Measurements from ENCODE around the gene HSD17B14.
"Not testable (repeated sequence)": the region's sequence is repeated elsewhere in the genome, so short reads cannot be mapped to it uniquely, and the experiment has no call there.

HSD17B14 gene

DNA sequence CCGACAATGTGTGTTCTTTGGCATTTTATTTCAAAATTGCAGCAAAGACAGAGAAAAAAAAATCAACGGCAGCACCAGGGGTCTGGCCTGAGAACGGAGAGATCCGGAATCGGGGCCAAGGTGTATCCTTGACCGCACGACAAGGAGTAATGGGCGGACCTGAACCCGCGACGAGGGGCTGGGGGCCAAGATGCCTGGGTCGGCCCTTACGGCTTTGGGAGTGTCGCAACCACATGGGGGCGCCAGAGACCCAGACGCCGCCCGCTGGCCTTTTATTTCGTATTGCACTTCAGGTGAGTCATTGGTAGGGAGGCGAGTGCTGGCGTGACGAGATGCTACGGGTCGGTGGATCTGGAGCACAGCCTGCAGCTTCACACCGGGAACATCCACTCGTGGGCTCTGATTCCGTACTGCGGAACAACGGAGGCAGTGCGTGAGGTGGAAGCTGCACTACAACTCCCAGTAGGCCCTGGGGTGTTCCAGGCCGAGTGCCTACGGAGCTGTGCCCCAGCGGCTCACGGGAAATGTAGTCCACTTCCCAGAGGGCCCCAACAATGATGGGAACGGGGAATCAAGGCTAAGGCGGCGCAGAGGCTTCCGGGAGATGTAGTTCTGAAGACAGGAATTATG lies 41.1 kb downstream of the HSD17B14 start:
- ChIA-PET CTCF (interaction anchor here (0.5 to 1.6 kb wide), 17 partner anchors 12 to 346 kb away, joined by 3 to 10 read pairs (median 3); partner anchors contain the start of gene BCAT2), POLR2A (interaction anchor here (0.5 to 2.2 kb wide), 10 partner anchors 9 to 180 kb away, joined by 3 to 14 read pairs (median 3); partner anchors contain the start of genes BCAT2, CA11 and FAM83E)
- peak; percentile 92 for DNase-seq (ENCODE audit: extremely low spot score)
- TF ChIP-seq L3MBTL2 (conservative IDR thresholded peaks at IDR 0.05) (peak; percentile 84), ZNF384 (IDR thresholded peaks at IDR 0.05) (no peak), LEF1 (IDR thresholded peaks at IDR 0.05; ENCODE audit: borderline replicate concordance) (no peak), FOXA1 (IDR thresholded peaks at IDR 0.05) (no peak), BHLHE40 (IDR thresholded peaks at IDR 0.05; ENCODE audit: borderline replicate concordance) (no peak), TARDBP (IDR thresholded peaks at IDR 0.05) (no peak), CTBP1 (IDR thresholded peaks at IDR 0.05; ENCODE audit: borderline replicate concordance) (no peak), HDGF (IDR thresholded peaks at IDR 0.05; ENCODE audit: borderline replicate concordance) (no peak), ARNT (IDR thresholded peaks at IDR 0.05) (no peak), NFRKB (IDR thresholded peaks at IDR 0.05) (no peak), SP1 (IDR thresholded peaks at IDR 0.05) (no peak), FOXK2 (IDR thresholded peaks at IDR 0.05) (no peak), ELF4 (IDR thresholded peaks at IDR 0.05) (peak; percentile 88), SUZ12 (IDR thresholded peaks at IDR 0.05) (peak; percentile 99), FOXM1 (IDR thresholded peaks at IDR 0.05; ENCODE audit: borderline replicate concordance) (no peak)
- TF ChIP-seq, protein P1, sequence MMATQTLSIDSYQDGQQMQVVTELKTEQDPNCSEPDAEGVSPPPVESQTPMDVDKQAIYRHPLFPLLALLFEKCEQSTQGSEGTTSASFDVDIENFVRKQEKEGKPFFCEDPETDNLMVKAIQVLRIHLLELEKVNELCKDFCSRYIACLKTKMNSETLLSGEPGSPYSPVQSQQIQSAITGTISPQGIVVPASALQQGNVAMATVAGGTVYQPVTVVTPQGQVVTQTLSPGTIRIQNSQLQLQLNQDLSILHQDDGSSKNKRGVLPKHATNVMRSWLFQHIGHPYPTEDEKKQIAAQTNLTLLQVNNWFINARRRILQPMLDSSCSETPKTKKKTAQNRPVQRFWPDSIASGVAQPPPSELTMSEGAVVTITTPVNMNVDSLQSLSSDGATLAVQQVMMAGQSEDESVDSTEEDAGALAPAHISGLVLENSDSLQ (IDR thresholded peaks at IDR 0.05): no peak

DNA sequence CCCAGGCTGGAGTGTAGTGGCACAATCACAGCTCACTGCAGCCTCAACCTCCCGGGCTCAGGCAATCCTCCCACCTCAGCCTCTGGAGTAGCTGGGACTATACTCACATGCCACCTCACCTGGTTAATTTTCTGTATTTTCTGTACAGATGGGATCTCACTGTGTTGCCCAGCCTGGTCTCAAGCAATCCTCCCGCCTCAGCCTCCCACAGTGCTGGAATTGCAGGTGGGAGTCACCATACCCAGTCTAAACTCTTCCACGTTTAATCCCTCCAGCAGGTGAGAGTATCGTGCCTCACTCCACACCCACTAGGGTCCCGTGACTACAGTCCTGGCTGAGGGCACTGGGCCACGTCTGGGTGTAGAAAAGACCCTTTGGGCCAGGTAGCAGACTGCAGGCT lies 42.0 kb downstream of the HSD17B14 start:
- DNase-seq (ENCODE audit: extremely low spot score): no peak
- TF ChIP-seq BHLHE40 (IDR thresholded peaks at IDR 0.05; ENCODE audit: borderline replicate concordance): no peak
- no peak for TF ChIP-seq FOXM1 (IDR thresholded peaks at IDR 0.05; ENCODE audit: borderline replicate concordance)
- no peak for TF ChIP-seq SUZ12 (IDR thresholded peaks at IDR 0.05)
- TF ChIP-seq, protein P1 (IDR thresholded peaks at IDR 0.05): no peak
- TF ChIP-seq FOXA1 (IDR thresholded peaks at IDR 0.05): no peak
- TF ChIP-seq L3MBTL2 (conservative IDR thresholded peaks at IDR 0.05): no peak
- TF ChIP-seq ELF4 (IDR thresholded peaks at IDR 0.05): no peak
- no peak for TF ChIP-seq ARNT (IDR thresholded peaks at IDR 0.05)
- TF ChIP-seq TARDBP (IDR thresholded peaks at IDR 0.05): no peak
- TF ChIP-seq ZNF384 (IDR thresholded peaks at IDR 0.05): no peak
- CTCF ChIA-PET: interaction anchor here (0.7 kb wide), 1 partner anchor 233 kb away, joined by 3 read pairs; no protein-coding TSS in a partner anchor
- POLR2A ChIA-PET: no interaction called here

DNA sequence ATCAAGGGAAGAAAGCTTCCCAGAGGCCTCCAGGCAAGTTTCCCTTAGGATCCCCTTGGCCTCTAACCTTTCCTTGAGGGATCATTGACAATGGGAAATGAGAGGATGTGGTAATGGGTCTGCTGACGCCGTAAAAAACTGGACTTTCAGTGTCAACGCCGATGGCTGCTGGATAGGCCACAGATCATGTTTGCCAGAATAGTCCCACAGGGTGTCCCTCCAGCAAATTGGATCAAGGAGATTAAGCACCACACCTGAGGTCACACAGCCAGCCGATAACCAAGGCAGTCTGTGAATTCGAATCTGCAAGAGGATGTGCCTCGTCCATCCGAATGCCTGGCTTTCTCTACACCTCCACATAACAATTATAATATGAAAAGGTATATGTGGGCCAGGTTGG lies 43.0 kb downstream of the HSD17B14 start:
- POLR2A ChIA-PET: no interaction called here
- DNase-seq (ENCODE audit: extremely low spot score): no peak
- TF ChIP-seq BHLHE40 (IDR thresholded peaks at IDR 0.05; ENCODE audit: borderline replicate concordance): no peak
- no peak for TF ChIP-seq SP1 (IDR thresholded peaks at IDR 0.05)
- no peak for TF ChIP-seq L3MBTL2 (conservative IDR thresholded peaks at IDR 0.05)
- no peak for TF ChIP-seq FOXM1 (IDR thresholded peaks at IDR 0.05; ENCODE audit: borderline replicate concordance)
- CTCF ChIA-PET: no interaction called here

DNA sequence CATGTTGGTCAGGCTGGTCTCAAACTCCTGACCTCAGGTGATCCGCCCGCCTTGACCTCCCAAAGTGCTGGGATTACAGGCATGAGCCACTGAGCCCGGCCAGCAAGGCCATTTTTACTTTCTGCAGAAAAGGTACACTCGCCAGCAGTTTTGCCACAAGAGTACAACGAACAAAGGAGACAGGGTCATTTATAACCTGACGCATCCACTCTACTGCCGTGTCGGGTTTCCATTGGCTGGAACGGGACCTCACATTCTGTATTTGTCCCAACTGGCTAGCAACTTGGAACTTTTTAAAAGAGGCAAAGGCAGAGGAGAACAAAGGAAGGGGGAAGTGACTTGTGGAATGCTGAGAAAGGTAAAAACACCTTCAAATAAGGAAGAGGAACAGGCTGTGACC lies 49.0 kb downstream of the HSD17B14 start:
- DNase-seq (ENCODE audit: extremely low spot score); POLR2A ChIA-PET: not testable (repeated sequence)
- CTCF ChIA-PET: interaction anchor here (0.6 to 2.0 kb wide), 6 partner anchors 16 to 232 kb away, joined by 3 to 24 read pairs (median 4); no protein-coding TSS in a partner anchor

DNA sequence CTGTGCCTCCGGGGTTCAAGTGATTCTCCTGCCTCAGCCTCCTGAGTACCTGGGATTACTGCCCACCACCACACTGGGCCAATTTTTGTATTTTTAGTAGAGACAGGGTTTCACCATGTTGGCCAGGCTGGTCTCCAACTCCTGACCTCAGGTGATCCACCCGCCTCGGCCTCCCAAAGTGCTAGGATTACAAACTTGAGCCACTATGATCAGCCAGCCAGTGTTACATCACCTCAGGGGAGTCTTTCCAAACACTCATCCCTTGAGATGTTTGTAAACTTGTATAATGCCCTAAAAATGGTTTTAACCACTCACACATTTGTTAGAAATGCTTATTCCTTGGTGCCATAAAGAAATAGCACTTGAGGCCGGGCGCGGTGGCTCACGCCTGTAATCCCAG lies 49.9 kb downstream of the HSD17B14 start:
- POLR2A ChIA-PET; CTCF ChIA-PET; DNase-seq (ENCODE audit: extremely low spot score): not testable (repeated sequence)

DNA sequence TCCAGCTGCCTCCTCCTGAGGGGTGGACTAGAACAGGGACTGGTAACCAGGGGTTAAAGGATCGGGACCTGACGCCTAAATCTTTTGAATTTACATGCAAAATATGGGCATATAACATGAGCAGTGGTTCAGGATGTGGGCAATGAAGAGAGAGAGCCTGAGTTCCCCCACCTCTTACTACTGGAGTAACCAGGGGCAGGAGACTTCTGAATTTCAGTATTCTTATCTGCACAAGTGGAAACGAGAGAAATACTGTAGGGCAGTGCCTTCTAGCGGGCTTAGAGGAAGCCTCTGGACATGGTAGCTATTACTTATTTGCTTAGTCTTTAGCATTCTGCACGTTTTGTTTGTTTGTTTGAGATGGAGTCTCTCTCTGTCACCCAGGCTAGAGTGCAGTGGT lies 51.8 kb downstream of the HSD17B14 start:
- DNase-seq (ENCODE audit: extremely low spot score): no peak
- CTCF ChIA-PET: interaction anchor here (1.0 to 1.2 kb wide), 2 partner anchors 58 to 110 kb away, joined by 3 read pairs; no protein-coding TSS in a partner anchor
- TF ChIP-seq CTBP1 (IDR thresholded peaks at IDR 0.05; ENCODE audit: borderline replicate concordance) (no peak), HDGF (IDR thresholded peaks at IDR 0.05; ENCODE audit: borderline replicate concordance) (no peak), ZNF384 (IDR thresholded peaks at IDR 0.05) (no peak), FOXM1 (IDR thresholded peaks at IDR 0.05; ENCODE audit: borderline replicate concordance) (no peak)
- POLR2A ChIA-PET: interaction anchor here (0.9 to 1.8 kb wide), 3 partner anchors 29 to 139 kb away, joined by 3 to 4 read pairs (median 4); partner anchors contain the start of gene FGF21

DNA sequence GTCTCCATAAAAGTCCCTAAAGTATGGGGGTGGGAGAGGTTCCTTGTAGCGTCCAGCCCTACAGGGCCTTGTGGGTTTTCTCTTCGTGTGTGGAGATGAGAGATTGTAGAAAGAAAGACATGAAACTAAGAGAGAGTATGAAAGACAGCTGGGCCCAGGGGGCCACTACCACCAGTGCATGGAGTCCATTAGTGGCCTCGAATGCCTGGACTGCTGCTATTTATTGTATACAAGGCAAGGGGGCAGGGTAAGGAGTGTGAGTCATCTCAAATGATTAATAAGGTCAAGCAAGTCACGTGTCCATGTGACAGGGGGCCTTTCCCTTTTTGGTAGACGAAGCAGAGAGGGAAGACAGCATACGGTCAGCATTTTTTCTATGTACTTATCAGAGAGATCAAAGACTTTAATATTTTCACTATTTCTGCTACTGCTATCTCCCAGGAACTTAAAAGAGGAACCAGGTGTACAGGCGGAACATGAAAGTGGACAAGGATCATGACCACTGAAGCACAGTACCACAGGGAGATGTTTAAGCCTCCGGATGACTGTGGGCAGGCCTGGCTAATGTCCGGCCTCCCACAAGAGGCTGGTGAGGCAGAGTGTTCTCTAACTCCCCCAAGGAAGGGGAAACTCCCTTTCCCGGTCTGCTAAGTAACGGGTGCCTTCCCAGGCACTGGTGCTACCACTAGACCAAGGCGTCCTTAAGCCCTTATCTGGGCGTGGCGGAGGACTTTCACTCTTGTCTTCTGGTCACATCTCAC lies 55.5 kb downstream of the HSD17B14 start:
- CTCF ChIA-PET: interaction anchor here (0.6 kb wide), 2 partner anchors 13 kb away, joined by 3 to 5 read pairs; no protein-coding TSS in a partner anchor
- POLR2A ChIA-PET: interaction anchor here (1.1 kb wide), 1 partner anchor 42 kb away, joined by 3 read pairs; no protein-coding TSS in a partner anchor
- TF ChIP-seq SP1 (IDR thresholded peaks at IDR 0.05): no peak
- no peak for TF ChIP-seq FOXK2 (IDR thresholded peaks at IDR 0.05)
- TF ChIP-seq TARDBP (IDR thresholded peaks at IDR 0.05): no peak
- no peak for TF ChIP-seq NFRKB (IDR thresholded peaks at IDR 0.05)
- no peak for TF ChIP-seq ARNT (IDR thresholded peaks at IDR 0.05)
- no peak for TF ChIP-seq LEF1 (IDR thresholded peaks at IDR 0.05; ENCODE audit: borderline replicate concordance)
- TF ChIP-seq L3MBTL2 (conservative IDR thresholded peaks at IDR 0.05): peak; percentile 57
- no peak for TF ChIP-seq FOXM1 (IDR thresholded peaks at IDR 0.05; ENCODE audit: borderline replicate concordance)
- no peak for TF ChIP-seq CTBP1 (IDR thresholded peaks at IDR 0.05; ENCODE audit: borderline replicate concordance)
- TF ChIP-seq BHLHE40 (IDR thresholded peaks at IDR 0.05; ENCODE audit: borderline replicate concordance): no peak
- TF ChIP-seq HDGF (IDR thresholded peaks at IDR 0.05; ENCODE audit: borderline replicate concordance): no peak
- no peak for TF ChIP-seq ELF4 (IDR thresholded peaks at IDR 0.05)
- TF ChIP-seq ZNF384 (IDR thresholded peaks at IDR 0.05): no peak
- TF ChIP-seq SUZ12 (IDR thresholded peaks at IDR 0.05): no peak
- TF ChIP-seq, protein P1 (IDR thresholded peaks at IDR 0.05): peak; percentile 76
- TF ChIP-seq FOXA1 (IDR thresholded peaks at IDR 0.05): no peak
- no peak for DNase-seq (ENCODE audit: extremely low spot score)

Data from HEK293T (cell line).